SKM-1 treated with dmso at 0.1 percent for 144 hours (cell line): ENCODE measurements around the gene DNAJB6.

Source experiments
- DNase-seq: peaks from one replicate; lab custom pipeline; 2025; ENCODE audit not compliant: unreplicated experiment; lab: John Stamatoyannopoulos, UW

The DNAJB6 gene

DNA sequence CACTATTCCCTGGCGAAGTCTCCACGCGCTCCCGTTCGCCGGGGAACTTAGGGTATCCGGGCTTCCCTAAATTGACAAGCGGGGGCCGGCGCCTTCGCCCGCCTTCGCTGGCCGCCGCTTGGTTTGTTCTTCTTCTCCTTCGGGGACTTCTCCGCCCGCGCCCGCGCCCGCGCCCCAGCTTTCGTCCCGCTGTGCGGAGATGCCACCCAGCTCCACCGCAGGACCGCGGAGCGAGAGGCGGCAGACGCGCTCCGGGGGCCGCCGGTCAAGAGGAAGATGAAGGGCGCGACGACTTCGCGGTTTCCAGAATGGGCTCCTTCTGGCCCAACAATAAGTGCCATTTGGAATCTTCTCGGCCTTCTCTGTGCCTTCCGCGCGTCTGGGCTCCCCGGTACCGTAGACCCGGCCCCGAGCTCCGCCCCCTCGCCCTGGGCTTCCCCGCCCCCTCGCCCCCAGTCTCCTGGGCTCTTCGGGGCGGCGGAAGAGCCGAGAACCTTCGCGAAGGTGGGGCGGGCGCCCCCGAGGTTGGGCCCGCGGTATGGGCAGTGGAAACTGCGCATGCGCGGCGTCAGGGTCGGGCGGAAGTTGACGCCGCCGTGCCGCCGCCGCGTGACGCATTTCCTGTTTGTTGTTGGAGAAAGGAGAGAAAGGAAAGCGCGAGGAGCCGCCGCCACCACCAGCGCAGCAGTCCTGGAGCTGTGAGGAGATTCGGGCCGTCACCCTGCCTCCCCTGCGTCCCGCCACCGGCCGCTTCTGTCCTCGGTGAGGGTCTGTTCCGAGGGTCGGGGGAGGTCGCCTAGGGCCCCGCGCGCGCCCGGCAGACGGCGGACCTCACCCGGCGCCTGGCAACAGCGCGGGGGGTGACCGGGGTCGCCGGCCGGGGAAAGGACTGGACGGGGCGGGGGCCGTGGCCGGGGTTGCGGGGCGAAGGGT lies at the start of gene DNAJB6:
Gene DNAJB6 (plus strand): TSS at position 622 of the 933 bp plus-strand sequence. CDS start 21,569 bp downstream, outside the sequence.
- peak; percentile 37 for DNase-seq

DNA sequence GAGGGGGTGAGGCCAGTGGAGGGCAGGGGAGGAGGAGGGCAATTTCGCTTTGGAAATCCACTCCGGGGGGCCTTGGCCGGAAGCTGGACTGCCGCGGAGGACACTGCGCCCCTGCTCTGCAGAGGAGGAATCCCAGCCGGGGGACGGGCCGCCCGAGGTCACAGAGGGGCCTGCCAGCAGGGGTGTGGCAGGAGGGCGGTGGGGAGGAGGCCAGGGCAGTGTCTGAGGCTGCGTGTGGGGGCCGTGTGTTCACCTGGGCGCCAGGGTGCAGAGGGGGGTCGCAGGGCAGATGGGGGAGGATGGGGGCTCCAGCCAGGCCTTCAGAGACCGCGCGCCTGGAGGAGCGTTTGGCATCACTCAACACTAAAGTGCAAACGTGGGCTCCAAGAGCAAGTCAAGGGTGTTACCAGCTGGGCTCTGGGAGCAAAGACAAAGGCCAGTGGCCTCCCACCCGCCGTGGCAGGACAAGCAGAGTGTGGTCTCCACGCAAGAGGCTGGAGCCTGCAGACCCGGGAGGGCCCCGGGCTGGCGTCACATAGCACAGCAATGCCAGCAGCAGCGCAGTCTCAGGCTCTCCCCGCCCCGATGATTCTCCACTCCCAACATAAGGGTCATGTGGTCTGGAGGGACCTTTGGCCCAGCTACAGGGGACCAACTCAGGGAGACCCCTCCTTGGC lies 45.3 kb upstream of the DNAJB6 start:
- DNase-seq, result no peak

DNA sequence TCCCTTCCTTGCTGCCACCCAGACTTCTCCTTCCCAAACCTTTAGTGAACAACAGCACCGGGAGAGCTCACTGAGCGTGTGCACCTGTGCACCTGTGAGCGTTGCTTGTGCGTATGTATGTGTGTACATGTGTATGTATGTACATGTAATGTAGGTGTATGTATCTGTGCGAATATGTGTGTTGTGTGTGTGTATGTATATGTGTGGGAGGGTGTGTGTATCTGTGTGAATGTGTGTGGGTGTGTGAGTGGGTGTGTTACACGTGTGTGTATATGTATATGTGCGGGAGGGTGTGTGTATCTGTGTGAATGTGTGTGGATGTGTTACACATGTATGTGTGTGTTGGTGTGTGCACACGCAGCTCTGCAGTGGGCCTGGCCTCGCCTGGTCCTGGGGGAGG lies 44.5 kb upstream of the DNAJB6 start:
- DNase-seq, result no peak

DNA sequence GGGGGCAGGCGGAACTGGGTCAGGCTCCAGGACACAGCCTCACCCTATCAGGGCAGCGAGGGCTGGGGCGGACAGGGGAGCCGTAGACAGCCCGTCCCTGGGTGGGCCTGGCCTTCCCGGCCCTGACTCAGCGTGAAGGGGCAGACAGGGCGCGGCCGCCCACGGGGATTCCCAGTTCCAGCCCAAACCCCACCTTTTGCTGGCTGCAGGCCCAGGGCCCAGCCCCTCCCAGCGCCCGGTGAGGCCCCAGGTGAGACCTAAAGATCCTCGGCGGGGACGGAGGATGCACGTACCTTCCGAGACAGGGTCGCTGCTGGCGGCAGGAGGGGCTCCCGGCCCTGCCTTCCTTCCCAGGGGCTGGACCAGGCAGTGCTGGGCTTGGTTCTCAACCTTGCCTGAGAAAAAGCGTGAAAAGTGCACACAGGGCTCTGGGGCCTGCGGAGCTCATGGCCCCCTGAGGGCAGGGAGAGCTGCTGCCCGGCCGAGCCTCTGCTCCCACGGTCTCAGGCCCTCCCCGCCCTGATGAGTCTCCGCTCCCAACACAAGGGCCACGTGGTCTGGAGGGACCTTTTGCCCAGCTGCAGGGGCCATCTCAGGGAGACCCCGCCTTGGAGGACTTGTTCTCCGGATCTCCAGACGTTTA lies 43.9 kb upstream of the DNAJB6 start:
- DNase-seq, result no peak

DNA sequence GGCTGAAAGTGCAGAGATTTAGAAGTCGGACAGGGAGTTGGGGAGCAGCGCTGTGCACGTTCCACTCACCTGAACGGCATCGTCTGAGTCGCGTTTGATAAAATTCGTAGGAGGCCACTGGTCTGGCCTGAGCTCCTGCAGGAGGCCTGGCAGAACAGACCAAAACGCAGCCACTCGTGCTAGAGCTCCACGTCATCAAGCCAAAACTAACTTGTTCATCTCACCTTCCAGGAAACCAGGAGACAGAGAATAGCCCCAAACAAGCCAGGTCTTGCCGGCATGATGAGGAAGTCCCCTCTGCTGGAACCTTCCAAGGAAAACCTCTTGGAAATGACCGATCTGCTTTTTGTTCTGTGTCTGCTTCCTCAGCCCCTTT lies 43.4 kb upstream of the DNAJB6 start:
- DNase-seq, result no peak

DNA sequence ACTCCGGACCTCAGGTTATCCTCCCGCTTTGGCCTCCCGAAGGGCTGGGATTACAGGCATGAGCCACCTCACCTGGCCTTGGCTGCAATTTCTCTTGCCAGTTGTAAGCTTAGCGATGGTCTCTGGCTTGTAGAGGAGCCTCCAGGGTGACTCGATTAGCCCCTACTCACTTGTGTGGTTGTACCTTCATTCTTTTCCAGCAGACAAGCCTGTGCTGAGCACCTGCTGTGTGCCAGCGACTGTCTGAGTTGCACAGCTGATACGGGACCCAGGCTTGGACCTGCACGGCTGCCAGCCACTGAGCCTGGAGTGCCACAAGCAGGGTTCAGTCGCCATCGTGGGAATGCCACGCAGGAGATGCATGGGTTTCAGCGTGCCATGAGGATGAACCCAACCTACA lies 42.0 kb upstream of the DNAJB6 start:
- no peak for DNase-seq

DNA sequence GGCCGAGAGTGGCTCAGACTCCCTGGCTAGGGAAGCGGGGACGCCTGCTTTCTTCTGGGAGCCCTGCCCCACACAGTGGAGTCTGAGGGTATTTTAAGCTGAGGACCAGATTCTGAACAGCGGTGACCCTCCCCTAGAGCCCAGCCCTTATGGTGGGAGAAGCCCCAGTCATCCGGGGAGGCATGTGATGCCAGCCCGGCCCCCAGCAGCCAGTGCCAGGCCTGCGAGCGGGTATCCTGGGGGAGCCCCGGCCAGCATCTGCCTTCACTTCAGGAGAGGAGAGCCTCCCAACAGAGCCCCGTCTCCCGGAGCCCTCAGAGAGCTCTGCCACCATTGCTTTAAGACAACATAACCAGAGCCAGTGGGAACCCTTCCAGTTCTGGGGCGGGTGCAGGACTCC lies 41.5 kb upstream of the DNAJB6 start:
- DNase-seq, result no peak

DNA sequence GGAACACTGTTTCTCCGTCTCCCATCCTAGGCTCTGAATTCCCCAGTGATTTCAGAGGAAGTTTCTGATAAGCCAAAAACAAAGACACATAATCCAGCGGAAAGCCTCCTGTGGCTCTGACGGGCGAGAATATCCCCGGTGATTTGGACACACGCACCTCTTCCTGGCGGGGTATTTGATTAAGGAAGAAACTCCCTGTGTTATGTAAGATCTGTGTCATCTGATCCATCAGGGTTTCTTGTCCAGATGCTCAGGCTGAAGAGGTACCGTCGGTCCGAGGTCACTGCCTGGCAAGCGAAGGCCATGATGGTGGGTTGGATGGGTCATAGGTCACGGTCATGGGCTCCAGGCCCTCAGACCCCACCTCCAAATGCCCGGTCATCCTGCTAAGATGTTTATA lies 39.6 kb upstream of the DNAJB6 start:
- no peak for DNase-seq

DNA sequence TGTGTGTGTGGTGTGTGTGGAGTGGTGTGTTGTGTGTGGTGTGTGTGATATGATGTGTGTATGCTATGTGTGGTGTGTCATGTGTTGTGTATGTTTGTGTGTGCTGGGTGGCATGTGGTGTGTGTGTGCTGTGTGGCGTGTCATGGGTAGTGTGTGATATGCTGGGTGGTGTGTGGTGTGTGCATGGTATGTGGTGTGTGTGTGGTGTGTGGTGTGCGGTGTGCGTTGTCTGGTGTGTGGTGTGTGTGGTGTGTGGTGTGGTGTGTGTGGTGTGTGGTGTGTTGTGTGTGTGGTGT lies 37.5 kb upstream of the DNAJB6 start:
- no peak for DNase-seq

DNA sequence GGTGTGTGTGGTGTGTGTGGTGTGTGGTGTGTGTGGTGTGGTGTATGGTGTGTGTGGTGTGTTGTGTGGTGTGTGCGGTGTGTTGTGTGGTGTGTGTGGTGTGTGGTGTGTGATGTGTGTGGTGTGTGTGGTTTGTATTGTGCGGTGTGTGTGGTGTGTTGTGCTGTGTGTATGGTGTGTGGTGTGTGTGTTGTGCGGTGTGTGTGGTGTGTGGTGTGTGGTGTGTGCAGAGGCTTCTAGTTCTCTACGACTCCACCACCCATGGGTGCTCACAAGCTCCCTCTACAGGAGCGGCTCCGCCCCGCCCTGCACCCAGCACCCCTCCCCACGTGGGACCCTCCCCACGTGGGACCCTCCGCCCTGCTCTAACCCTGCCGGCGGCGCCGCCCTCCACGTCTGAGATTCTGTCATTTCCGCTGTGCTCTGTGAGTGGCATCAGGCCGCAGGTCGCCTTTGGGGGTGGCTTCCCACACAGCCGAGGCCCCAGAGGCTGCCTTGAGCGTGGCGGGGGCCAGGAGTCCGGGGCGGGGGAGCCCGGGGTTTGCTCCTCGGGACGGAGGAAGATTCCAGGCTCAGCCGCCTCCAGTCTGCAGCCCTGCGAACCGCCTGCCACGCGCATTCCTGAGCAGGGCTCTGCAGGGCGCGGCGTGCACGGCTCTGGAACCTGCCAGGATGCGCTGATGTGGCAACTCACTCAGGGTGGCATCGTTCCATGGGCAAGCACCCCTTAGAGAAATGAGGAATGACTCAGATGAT lies 37.0 kb upstream of the DNAJB6 start:
- DNase-seq, result no peak

DNA sequence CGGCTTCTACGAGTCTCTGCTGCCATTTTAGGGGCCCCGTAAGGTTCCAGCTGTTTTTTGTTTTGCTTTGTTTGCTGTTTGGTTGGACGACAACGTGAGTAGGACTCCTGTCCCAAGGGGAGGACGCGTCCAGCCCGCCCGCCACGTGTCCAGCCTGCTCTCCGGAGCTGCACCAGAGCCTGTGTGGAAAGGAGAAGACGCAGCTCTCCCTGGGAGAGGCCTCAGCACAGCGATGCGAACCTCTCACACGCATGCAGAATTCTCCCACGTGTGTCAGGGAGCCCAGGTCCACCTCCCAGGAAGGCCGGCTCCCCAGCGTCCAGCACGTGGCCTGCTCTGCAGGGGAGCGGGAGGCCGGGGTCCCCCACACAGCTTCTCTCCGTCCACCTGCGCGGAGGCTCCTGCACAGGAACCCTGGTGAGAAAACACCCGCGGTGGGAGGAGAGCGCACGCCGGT lies 36.4 kb upstream of the DNAJB6 start:
- DNase-seq, result no peak

DNA sequence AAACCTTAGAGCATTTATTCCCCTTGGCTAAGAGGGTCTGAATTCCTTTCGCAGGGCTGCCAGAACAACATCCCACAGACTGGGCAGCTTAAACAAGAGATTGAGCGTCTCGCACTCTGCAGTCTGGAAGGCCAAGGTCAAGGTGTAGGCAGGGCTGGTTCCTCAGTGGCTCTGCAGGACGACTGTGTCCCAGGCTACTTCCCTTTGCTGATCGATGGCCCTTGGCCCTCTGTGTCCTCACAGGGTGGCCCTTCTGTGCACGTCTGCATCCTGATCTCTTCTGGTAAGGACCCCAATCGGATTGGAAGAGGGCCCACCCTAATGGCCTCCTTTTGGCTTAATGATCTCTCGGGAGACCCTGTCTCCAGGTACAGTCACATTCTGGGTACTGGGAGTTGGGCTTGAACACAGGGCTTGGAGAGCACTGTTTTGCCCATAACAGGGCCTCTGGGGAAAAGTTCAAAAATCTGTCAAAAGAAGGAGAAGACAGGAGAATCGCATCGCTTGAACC lies 35.1 kb upstream of the DNAJB6 start:
- no peak for DNase-seq

DNA sequence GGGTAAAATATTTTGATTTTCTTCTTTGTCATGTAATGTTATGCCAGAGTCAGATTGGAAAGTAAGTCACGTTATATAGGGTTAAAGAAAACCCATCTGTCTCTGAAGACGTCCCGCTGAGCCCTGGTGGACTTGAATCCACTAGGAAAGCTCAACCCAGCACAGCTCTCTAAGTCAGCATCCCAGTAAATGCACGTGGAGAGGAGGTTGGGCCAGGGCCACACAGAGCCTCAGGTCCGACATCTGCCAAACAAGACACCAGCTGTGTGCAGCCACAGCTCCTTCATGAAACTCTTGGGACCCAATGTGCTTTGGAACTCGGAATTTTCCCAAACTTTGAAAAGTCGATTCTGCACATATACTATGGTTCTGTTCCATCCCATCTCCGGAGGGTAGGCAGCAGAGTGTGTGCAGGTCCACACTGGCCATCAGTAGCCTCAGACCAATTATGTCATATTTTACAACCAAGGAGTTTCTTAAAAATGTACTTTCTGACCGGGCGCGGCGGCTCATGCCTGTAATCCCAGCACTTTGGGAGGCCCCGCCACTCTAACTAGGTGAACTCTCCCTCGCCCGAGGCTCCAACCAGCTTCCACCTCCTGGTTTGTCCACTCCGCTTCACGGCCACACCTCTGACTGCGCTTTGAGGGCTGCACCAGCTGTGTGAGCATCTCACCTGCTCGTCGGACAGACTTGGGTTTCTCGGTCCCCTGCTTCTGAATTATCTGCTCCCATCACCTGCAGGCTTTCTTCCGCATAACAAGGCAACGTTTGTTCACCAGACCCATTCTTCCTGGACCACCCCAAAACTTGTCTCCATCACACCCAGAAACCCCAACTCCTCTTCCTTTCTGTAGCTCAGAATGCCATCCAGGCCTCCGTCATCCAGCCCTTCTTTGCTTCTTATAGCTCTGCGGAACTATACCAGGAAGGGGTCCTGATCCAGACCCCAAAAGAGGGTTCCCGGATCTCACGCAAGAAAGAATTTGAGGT lies 29.7 kb upstream of the DNAJB6 start:
- no peak for DNase-seq

DNA sequence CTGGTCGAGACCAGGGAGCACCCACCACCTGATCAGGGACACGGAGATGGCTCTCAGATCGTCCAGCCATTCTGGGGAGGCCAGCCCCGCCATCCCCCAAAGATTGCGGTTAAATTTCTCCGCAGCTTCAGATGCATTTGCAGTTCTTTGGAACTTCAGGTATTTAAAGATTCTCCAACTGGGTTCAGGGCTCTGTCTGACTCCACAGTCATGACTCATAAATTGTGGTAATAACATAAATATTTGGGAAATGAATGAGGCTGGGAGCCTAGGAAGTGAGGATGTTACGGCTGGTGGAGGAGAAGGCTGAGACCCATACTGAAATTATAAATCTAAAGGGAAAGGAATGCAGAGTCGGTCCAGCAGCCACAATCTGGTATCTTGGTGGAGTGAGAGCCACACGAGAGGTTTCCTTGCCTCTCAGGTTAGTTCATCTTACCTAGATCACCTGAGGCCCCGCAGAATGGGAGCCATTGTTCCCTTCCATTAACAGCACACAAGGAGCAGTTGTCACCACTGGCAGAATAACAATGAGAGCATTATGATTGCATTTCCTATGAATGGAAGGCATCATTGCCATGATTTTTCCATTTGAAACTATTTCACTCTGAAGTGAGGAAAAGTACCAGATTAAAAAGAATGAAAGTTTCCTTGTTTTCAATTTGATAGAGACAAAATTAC lies 26.7 kb upstream of the DNAJB6 start:
- no peak for DNase-seq

DNA sequence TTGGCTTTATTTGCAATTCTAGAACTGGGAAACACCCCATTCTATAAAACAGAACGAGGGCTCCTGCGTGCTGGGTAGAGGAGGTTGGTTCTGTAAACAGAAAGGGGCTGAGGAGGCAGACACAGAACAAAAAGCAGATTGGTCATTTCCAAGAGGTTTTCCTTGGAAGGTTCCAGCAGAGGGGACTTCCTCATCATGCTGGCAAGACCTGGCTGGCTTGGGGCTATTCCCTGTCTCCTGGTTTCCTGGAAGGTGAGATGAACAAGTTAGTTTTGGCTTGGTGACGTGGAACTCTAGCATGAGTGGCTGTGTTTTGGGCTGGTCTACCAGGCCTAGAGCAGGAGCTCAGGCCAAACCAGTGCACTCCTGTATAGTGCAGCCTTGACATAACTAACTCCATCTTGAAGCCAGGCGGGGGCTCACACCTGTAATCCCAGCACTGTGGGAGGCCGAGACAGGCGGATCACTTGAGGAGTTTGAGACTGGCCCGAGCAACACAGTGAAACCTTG lies 26.1 kb upstream of the DNAJB6 start:
- DNase-seq, result no peak

DNA sequence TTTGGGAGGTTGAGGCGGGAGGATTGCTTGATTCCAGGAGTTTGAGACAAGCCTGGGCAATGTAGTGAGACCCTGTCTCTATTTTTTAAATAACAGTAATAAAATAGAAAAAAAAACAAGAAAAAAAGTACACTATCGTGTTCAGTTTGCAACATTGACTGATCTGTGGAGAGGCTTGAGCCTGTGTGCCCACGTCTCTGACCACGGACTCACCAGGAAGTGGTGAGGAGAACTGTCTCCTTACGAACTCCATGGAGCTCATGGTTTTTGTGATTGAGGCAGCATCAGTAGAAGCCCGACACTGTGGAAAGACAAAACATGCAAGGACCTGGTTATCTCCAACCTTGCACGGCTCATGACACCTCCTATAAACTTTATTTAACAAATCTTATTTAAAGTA lies 23.9 kb upstream of the DNAJB6 start:
- no peak for DNase-seq

DNA sequence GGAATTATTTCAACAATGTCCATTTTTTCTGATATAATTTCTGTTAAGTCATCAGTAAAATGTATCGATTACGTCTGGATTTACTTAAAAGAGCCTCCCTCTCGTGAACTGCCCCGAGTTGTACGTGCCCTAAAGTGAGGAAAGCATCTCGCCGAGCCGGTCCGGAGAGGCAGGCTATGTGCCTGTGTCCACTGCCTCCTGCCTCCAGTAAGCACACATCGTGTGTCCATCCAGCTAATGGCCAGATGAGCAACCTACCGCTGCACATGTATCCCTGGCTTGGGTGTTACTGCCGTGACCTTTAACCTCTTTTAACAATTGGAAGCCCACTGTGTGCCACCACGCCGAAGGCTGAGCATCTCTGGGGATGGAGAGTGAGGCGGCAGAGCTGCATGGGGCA lies 23.2 kb upstream of the DNAJB6 start:
- DNase-seq, result no peak

DNA sequence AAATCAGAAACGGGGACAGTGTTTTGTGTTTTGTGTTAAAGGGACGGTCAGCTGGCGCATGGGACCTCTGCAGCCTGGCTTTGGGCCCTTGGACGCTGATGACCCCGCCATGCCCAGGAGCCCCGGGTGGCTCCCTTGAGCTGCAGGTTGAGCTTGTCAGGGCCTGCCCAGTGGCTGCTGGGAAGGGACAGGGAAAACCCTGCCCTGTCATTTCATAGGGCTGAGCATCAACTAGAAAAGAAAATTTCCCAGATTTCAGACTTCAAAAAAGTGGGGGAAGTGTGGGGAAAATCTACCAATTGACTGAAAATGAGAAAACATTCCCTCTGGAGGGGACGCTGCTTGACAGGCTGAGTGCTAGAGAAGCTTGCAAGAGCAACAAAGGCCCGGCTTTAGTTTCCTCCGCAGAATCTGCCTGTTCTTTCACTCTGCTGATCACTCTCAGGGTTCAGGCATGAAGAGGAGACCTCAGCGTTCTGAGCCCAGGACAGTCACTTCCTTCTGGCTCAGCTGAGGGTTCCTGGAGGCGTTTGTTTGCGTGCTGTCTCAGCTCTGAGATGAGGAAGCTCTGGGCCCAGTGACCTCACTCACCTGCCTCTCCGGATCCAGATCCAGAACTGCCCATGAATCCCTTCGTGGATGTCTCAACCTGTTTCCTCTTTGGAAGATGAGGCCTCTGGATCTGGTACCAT lies 18.6 kb upstream of the DNAJB6 start:
- peak; percentile 37 for DNase-seq

DNA sequence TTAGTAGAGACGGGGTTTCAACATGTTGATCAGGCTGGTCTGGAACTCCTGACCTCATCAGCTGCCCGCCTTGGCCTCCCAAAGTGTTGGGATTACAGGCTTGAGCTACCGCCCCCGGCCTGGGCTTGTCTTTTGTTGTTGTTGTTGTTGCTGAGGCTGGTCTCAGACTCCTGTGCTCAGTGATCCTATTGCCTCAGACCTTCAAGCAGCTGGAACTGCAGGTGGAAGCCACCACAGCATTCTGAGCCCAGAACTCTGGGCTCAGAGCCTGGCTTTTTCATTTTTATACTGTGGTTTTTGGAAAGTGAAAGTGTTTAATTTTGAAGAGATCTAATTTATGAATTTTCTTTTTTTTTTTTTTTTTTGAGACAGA lies 16.2 kb upstream of the DNAJB6 start:
- DNase-seq, result no peak
